Mucosa of rectum (tissue), 2 donors: ENCODE results near the gene CCDC110.

ENCODE experiments used
- H3K27ac ChIP-seq, 2 donors: one replicate each; pipeline ENCODE4 v1.7.0; 2013; ENCODE audit warnings: inconsistent platforms in 2 of 2, low read depth in 2 of 2, low read length in 2 of 2
- H3K27me3 ChIP-seq, 2 donors: one replicate each; pipeline ENCODE4 v1.7.0; 2013; ENCODE audit warnings: low read length in 2 of 2; ENCODE audit not compliant: control insufficient read depth in 2 of 2, insufficient read depth in 2 of 2
- H3K36me3 ChIP-seq, 2 donors: one replicate each; pipeline ENCODE4 v1.7.0; 2013; ENCODE audit warnings: low read length in 2 of 2; ENCODE audit not compliant: control insufficient read depth in 2 of 2, insufficient read depth in 2 of 2
- H3K4me1 ChIP-seq, 2 donors: one replicate each; pipeline ENCODE4 v1.7.0; 2013; ENCODE audit warnings: low read length in 2 of 2, mild to moderate bottlenecking in 1 of 2; ENCODE audit not compliant: control insufficient read depth in 2 of 2, insufficient read depth in 2 of 2
- H3K4me3 ChIP-seq, 2 donors: one replicate each; pipeline ENCODE4 v1.7.0; 2013; ENCODE audit warnings: low read length in 2 of 2
- H3K9ac ChIP-seq, 2 donors: one replicate each; pipeline ENCODE4 v1.7.0; 2013; ENCODE audit warnings: low read length in 2 of 2, low read depth in 1 of 2, mild to moderate bottlenecking in 1 of 2
- H3K9me3 ChIP-seq, 2 donors: one replicate each; pipeline ENCODE4 v1.7.0; 2013; ENCODE audit warnings: low read length in 2 of 2; ENCODE audit not compliant: control insufficient read depth in 2 of 2
- donor health status: healthy.
- donor health status: Normal muscosa, but diverticular disease.

CCDC110 gene

GRCh38 chr4:185425647-185426352 is 45.7 kb downstream of the CCDC110 start, which contains the start of gene UFSP2:
TSS of gene UFSP2 (minus strand) at chr4:185425964. CDS start at chr4:185425868, 96 bp downstream.
- Histone ChIP-seq H3K36me3 (peaks cover 0 to 5% of the 10 kb centered on the region in 2 donors), H3K9ac (peak within 1 kb of the TSS; percentile 90 to 99), H3K27ac (peak within 1 kb of the TSS; percentile 88 to 95), H3K9me3 (no peaks in the 10 kb centered on the region), H3K4me1 (peaks cover 9 to 12% of the 10 kb centered on the region in 2 donors), H3K4me3 (peak within 1 kb of the TSS; percentile 91 to 96), H3K27me3 (no peaks in the 10 kb centered on the region)

GRCh38 chr4:185424905-185425646 is 46.5 kb downstream of the CCDC110 start:
- Histone ChIP-seq H3K4me3 (peak overlapping the region; percentile 91 to 96), H3K9me3 (no peaks in the 10 kb centered on the region), H3K36me3 (peaks cover 0 to 5% of the 10 kb centered on the region in 2 donors), H3K9ac (peak overlapping the region; percentile 90 to 99), H3K27me3 (no peaks in the 10 kb centered on the region), H3K27ac (peak overlapping the region; percentile 88 to 95), H3K4me1 (peaks cover 9 to 12% of the 10 kb centered on the region in 2 donors)

- Histone ChIP-seq H3K36me3 (peaks cover 11 to 12% of the 10 kb centered on the region in 2 donors), H3K27ac (no peak overlapping the region), H3K9me3 (no peaks in the 10 kb centered on the region), H3K9ac (no peak overlapping the region), H3K4me3 (no peak overlapping the region), H3K27me3 (no peaks in the 10 kb centered on the region), H3K4me1 (peaks cover 9 to 12% of the 10 kb centered on the region in 2 donors)
Measured at GRCh38 chr4:185421366-185422124, 50.0 kb downstream of the CCDC110 start.

- Histone ChIP-seq H3K4me1 (no peaks in the 10 kb centered on the region), H3K27ac (no peak overlapping the region), H3K9ac (no peak overlapping the region), H3K36me3 (peaks cover 32 to 38% of the 10 kb centered on the region in 2 donors), H3K4me3 (no peak overlapping the region), H3K27me3 (no peaks in the 10 kb centered on the region), H3K9me3 (no peaks in the 10 kb centered on the region)
Measured at GRCh38 chr4:185416955-185417354, 54.6 kb downstream of the CCDC110 start.

- Histone ChIP-seq H3K4me3 (no peak overlapping the region), H3K4me1 (peaks cover 0 to 3% of the 10 kb centered on the region in 2 donors), H3K9me3 (no peaks in the 10 kb centered on the region), H3K27ac (no peak overlapping the region), H3K9ac (no peak overlapping the region), H3K27me3 (no peaks in the 10 kb centered on the region), H3K36me3 (peaks cover 43 to 47% of the 10 kb centered on the region in 2 donors)
Measured at GRCh38 chr4:185412412-185412811, 59.1 kb downstream of the CCDC110 start.

- no peak overlapping the region for H3K27ac ChIP-seq
- H3K27me3 ChIP-seq = no peaks in the 10 kb centered on the region
- no peaks in the 10 kb centered on the region for H3K9me3 ChIP-seq
Measured at GRCh38 chr4:185411849-185412248, 59.7 kb downstream of the CCDC110 start.

GRCh38 chr4:185408432-185408831 is 63.1 kb downstream of the CCDC110 start:
- no peak overlapping the region for H3K27ac ChIP-seq
- H3K4me1 ChIP-seq = peaks cover 0 to 3% of the 10 kb centered on the region in 2 donors
- no peak overlapping the region for H3K9ac ChIP-seq
- no peak overlapping the region for H3K4me3 ChIP-seq
- no peaks in the 10 kb centered on the region for H3K9me3 ChIP-seq
- no peaks in the 10 kb centered on the region for H3K27me3 ChIP-seq
- H3K36me3 ChIP-seq = peaks cover 34 to 36% of the 10 kb centered on the region in 2 donors

More at GRCh38 chr4:185411849-185412248, 59.7 kb downstream of the CCDC110 start:
- H3K36me3 ChIP-seq = peaks cover 39 to 42% of the 10 kb centered on the region in 2 donors
- peaks cover 0 to 3% of the 10 kb centered on the region in 2 donors for H3K4me1 ChIP-seq
- no peak overlapping the region for H3K4me3 ChIP-seq
- no peak overlapping the region for H3K9ac ChIP-seq

- no peak overlapping the region for H3K4me3 ChIP-seq
- no peak overlapping the region for H3K27ac ChIP-seq
- peaks cover 0 to 3% of the 10 kb centered on the region in 2 donors for H3K4me1 ChIP-seq
- H3K9me3 ChIP-seq = no peaks in the 10 kb centered on the region
- peaks cover 34 to 46% of the 10 kb centered on the region in 2 donors for H3K36me3 ChIP-seq
- H3K27me3 ChIP-seq = no peaks in the 10 kb centered on the region
- no peak overlapping the region for H3K9ac ChIP-seq
Measured at GRCh38 chr4:185405296-185405999, 66.1 kb downstream of the CCDC110 start.

GRCh38 chr4:185404031-185404430 is 67.5 kb downstream of the CCDC110 start:
- Histone ChIP-seq H3K27ac (no peak overlapping the region), H3K36me3 (peaks cover 41 to 46% of the 10 kb centered on the region in 2 donors), H3K9ac (no peak overlapping the region), H3K4me3 (no peak overlapping the region), H3K4me1 (peaks cover 5 to 12% of the 10 kb centered on the region in 2 donors), H3K9me3 (no peaks in the 10 kb centered on the region), H3K27me3 (no peaks in the 10 kb centered on the region)
